Calu3 (cell line): ENCODE measurements around the gene DMD. TPM values are rescaled to one million over a fixed set of nuclear protein-coding genes. Genes with fewer than 3 reads are reported as not detected.

Source experiments
- BruUV-seq: library from RNA; stranded (reverse); fragments of 400-500 nt; replicated peaks from 2 replicates; lab custom pipeline; 2021; lab: Mats Ljungman, UMichigan
- CTCF ChIA-PET: fragments of 300-600 bp; sonication (Branson Sonifier 250); formaldehyde crosslinking; loops from one replicate; lab custom pipeline; 2022; ENCODE audit warnings: antibody characterized with exemption; lab: Charles Lee
- DNase-seq: peaks from one replicate; pipeline ENCODE4 v3.0.0; 2022
- H3K27ac Mint-ChIP-seq: one replicate; pipeline ENCODE4 v1.8.0; 2022; ENCODE audit warnings: mixed read lengths; ENCODE audit not compliant: unreplicated experiment
- H3K27me3 Mint-ChIP-seq: one replicate; pipeline ENCODE4 v1.8.0; 2022; ENCODE audit warnings: mixed read lengths; ENCODE audit not compliant: unreplicated experiment
- H3K36me3 Mint-ChIP-seq: one replicate; pipeline ENCODE4 v1.8.0; 2022; ENCODE audit warnings: mild to moderate bottlenecking, moderate library complexity, mixed read lengths; ENCODE audit not compliant: insufficient read depth, unreplicated experiment
- H3K4me1 Mint-ChIP-seq: one replicate; pipeline ENCODE4 v1.8.0; 2022; ENCODE audit warnings: mild to moderate bottlenecking, low read depth, mixed read lengths; ENCODE audit not compliant: unreplicated experiment
- H3K4me3 Mint-ChIP-seq: one replicate; pipeline ENCODE4 v1.8.0; 2022; ENCODE audit warnings: mild to moderate bottlenecking, low read depth, moderate library complexity, mixed read lengths; ENCODE audit not compliant: unreplicated experiment
- H3K9me3 Mint-ChIP-seq: one replicate; pipeline ENCODE4 v1.8.0; 2022; ENCODE audit warnings: low read depth, mixed read lengths; ENCODE audit not compliant: unreplicated experiment
- intact Hi-C: fragments of 100-400 bp; cut with micrococcal nuclease; formaldehyde crosslinking; loops from one replicate; pipeline ENCODE4 v1.10.0; 2022; ENCODE audit not compliant: unreplicated experiment
- total RNA-seq: library from RNA; stranded (reverse); gene quantifications from 2 replicates; pipeline ENCODE4 v1.2.3, GENCODE V29; 2022
- TF ChIP-seq, protein P1 (sequence below): fragments of 200-600 bp; IDR thresholded peaks from one replicate; pipeline ENCODE4 v1.8.0; 2022; ENCODE audit warnings: antibody characterized with exemption; ENCODE audit not compliant: unreplicated experiment

Gene DMD
- total RNA-seq, 1 experiment from 2014 or later: 11.6 TPM

DNA sequence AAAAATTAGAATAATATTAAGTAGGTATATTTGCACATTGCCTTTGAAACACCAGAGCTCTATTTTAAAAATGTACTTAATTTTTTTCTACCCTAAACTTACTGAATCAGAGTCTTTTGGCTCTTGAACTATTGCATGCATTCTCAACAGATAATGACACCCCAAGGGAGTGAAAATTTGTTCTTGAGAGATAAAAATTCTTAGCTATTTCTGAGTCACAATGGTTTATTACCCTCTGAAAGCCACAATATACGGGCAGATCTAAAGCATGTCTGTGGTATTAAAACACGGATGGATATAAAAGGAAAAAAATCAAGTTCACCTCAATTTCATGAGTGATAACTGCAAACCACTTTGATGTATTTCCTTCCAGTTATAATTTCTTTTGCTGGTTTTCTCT, 1503.2 kb downstream of the DMD start:
- TF ChIP-seq, protein P1, sequence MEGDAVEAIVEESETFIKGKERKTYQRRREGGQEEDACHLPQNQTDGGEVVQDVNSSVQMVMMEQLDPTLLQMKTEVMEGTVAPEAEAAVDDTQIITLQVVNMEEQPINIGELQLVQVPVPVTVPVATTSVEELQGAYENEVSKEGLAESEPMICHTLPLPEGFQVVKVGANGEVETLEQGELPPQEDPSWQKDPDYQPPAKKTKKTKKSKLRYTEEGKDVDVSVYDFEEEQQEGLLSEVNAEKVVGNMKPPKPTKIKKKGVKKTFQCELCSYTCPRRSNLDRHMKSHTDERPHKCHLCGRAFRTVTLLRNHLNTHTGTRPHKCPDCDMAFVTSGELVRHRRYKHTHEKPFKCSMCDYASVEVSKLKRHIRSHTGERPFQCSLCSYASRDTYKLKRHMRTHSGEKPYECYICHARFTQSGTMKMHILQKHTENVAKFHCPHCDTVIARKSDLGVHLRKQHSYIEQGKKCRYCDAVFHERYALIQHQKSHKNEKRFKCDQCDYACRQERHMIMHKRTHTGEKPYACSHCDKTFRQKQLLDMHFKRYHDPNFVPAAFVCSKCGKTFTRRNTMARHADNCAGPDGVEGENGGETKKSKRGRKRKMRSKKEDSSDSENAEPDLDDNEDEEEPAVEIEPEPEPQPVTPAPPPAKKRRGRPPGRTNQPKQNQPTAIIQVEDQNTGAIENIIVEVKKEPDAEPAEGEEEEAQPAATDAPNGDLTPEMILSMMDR: no peak
- Mint-ChIP-seq H3K27me3 (no peaks in the 10 kb centered on the region), H3K4me3 (no peak overlapping the region), H3K9me3 (no peaks in the 10 kb centered on the region), H3K27ac (no peak overlapping the region), H3K4me1 (no peaks in the 10 kb centered on the region), H3K36me3 (no peaks in the 10 kb centered on the region)
- CTCF ChIA-PET: no interaction called here
- no TSS peak for BruUV-seq
- no peak for DNase-seq
- intact Hi-C loops: no loop called here

DNA sequence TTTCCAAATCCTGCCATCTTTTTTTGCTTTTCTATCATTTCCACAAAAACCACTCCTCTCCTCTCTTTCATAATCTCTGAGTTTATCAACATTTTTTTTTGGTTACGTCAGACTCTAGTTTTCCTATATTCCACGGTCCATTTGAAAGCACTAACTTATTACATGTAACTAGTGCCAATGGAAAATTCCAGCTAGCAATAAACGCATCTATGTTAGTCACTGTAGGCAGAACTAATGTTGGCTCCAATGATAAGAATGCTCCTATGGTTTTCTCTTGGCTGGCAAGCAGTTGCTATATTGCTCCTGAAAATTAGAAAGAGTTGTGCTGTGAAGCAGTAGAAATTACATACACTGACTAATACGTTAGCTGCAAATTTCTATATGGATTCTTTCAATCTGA, 1504.9 kb downstream of the DMD start:
- no peak for DNase-seq
- BruUV-seq: no TSS peak
- TF ChIP-seq, protein P1: no peak
- Mint-ChIP-seq H3K36me3 (no peaks in the 10 kb centered on the region), H3K4me1 (no peaks in the 10 kb centered on the region), H3K27me3 (no peaks in the 10 kb centered on the region), H3K4me3 (no peak overlapping the region), H3K9me3 (no peaks in the 10 kb centered on the region), H3K27ac (no peak overlapping the region)
- CTCF ChIA-PET: interaction anchor here (0.7 kb wide), 1 partner anchor 113 kb away, joined by 3 read pairs; no protein-coding TSS in a partner anchor
- intact Hi-C loops: no loop called here

DNA sequence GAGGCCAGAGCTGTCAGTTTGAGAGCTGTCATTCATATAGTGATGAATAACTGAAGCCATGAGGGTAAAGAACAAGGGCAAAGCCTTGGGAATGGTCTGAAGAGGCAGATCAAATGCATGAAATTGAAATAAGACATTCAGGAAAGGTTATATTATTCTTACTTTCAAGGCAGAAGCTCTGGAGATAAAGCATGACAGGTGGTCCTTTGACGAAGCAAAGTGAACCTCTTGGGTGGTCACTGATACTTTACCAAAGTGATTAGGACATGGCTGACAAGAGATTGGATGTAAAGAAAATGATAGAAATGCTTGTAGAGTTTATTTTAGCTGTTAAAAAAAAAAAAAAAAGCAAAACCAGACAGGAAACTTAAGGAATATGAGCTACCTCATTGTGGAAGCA, 1505.5 kb downstream of the DMD start:
- Mint-ChIP-seq H3K27ac (no peak overlapping the region), H3K9me3 (no peaks in the 10 kb centered on the region), H3K4me1 (no peaks in the 10 kb centered on the region), H3K4me3 (no peak overlapping the region), H3K27me3 (no peaks in the 10 kb centered on the region), H3K36me3 (no peaks in the 10 kb centered on the region)
- CTCF ChIA-PET: interaction anchor here (0.7 kb wide), 1 partner anchor 114 kb away, joined by 3 read pairs; no protein-coding TSS in a partner anchor
- DNase-seq: no peak
- TF ChIP-seq, protein P1: no peak
- no TSS peak for BruUV-seq
- intact Hi-C loops: no loop called here

DNA sequence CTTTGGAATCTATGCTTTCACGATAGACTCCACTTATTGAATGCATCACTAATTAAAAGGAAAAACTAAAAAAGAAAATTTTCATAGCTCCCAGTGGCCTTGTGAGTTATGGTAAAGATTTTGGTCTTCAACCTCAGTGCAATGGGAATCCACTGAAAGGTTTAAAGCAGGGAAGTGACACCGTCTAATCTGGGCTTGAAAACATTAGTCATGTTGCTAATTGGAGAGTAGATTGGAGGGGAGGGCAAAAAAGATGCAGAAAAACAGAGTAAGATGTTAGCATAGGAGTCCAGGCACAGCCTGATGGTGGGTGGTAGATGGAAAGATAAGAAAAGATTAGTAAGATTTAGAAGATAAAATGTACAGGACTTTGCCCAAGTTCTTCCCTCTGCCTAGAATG, 1506.4 kb downstream of the DMD start:
- H3K36me3 Mint-ChIP-seq: no peaks in the 10 kb centered on the region
- no peaks in the 10 kb centered on the region for H3K27me3 Mint-ChIP-seq
- CTCF ChIA-PET: no interaction called here
- intact Hi-C loops: no loop called here
- no peaks in the 10 kb centered on the region for H3K9me3 Mint-ChIP-seq
- no TSS peak for BruUV-seq
- no peak for DNase-seq
- no peak overlapping the region for H3K4me3 Mint-ChIP-seq
- no peaks in the 10 kb centered on the region for H3K4me1 Mint-ChIP-seq
- H3K27ac Mint-ChIP-seq: no peak overlapping the region
- TF ChIP-seq, protein P1: no peak
